ENCODE results near the gene CCDC57.

DNA sequence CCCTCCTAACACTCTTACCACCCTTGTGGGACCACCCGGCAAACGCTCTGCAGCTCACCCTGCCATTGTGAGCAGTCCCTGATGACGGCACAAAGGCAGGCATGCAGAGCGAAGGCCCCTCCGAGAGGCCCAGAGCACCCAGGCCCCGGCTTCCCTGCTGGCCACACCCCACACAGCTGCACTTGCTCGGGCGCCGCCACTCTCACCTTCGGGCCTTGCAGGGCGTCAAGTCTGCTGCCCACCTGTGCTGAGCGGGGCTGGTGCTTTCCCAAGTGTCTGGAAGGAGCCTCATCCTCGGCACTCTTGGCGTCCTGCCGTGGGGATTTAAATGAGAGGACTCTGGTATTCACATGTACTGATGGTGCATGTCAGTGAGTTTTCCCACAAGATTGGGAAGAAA, 84.4 kb downstream of the CCDC57 start:
- TF ChIP-seq, protein P1, sequence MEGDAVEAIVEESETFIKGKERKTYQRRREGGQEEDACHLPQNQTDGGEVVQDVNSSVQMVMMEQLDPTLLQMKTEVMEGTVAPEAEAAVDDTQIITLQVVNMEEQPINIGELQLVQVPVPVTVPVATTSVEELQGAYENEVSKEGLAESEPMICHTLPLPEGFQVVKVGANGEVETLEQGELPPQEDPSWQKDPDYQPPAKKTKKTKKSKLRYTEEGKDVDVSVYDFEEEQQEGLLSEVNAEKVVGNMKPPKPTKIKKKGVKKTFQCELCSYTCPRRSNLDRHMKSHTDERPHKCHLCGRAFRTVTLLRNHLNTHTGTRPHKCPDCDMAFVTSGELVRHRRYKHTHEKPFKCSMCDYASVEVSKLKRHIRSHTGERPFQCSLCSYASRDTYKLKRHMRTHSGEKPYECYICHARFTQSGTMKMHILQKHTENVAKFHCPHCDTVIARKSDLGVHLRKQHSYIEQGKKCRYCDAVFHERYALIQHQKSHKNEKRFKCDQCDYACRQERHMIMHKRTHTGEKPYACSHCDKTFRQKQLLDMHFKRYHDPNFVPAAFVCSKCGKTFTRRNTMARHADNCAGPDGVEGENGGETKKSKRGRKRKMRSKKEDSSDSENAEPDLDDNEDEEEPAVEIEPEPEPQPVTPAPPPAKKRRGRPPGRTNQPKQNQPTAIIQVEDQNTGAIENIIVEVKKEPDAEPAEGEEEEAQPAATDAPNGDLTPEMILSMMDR (IDR thresholded peaks at IDR 0.05), result no peak
- TF ChIP-seq POLR2AphosphoS5 (IDR thresholded peaks at IDR 0.05) (no peak), POLR2A (IDR thresholded peaks at IDR 0.05) (no peak)
